Mucosa of rectum (tissue), 2 donors: ENCODE results near the gene TKT.

Experiments used
- H3K27ac ChIP-seq, 2 donors: one replicate each; pipeline ENCODE4 v1.7.0; 2013; ENCODE audit warnings: inconsistent platforms in 2 of 2, low read depth in 2 of 2, low read length in 2 of 2
- H3K27me3 ChIP-seq, 2 donors: one replicate each; pipeline ENCODE4 v1.7.0; 2013; ENCODE audit warnings: low read length in 2 of 2; ENCODE audit not compliant: control insufficient read depth in 2 of 2, insufficient read depth in 2 of 2
- H3K36me3 ChIP-seq, 2 donors: one replicate each; pipeline ENCODE4 v1.7.0; 2013; ENCODE audit warnings: low read length in 2 of 2; ENCODE audit not compliant: control insufficient read depth in 2 of 2, insufficient read depth in 2 of 2
- H3K4me1 ChIP-seq, 2 donors: one replicate each; pipeline ENCODE4 v1.7.0; 2013; ENCODE audit warnings: low read length in 2 of 2, mild to moderate bottlenecking in 1 of 2; ENCODE audit not compliant: control insufficient read depth in 2 of 2, insufficient read depth in 2 of 2
- H3K4me3 ChIP-seq, 2 donors: one replicate each; pipeline ENCODE4 v1.7.0; 2013; ENCODE audit warnings: low read length in 2 of 2
- H3K9ac ChIP-seq, 2 donors: one replicate each; pipeline ENCODE4 v1.7.0; 2013; ENCODE audit warnings: low read length in 2 of 2, low read depth in 1 of 2, mild to moderate bottlenecking in 1 of 2
- H3K9me3 ChIP-seq, 2 donors: one replicate each; pipeline ENCODE4 v1.7.0; 2013; ENCODE audit warnings: low read length in 2 of 2; ENCODE audit not compliant: control insufficient read depth in 2 of 2
- donor health status: healthy.
- donor health status: Normal muscosa, but diverticular disease.

The TKT gene

GRCh38 chr3:53217175-53217574 lies 38.6 kb downstream of the TKT start:
- no peaks in the 10 kb centered on the region for H3K27me3 ChIP-seq
- H3K4me3 ChIP-seq, result no peak overlapping the region
- H3K27ac ChIP-seq, result no peak overlapping the region
- H3K9ac ChIP-seq, result no peak overlapping the region
- H3K4me1 ChIP-seq, result no peaks in the 10 kb centered on the region
- H3K36me3 ChIP-seq, result no peaks in the 10 kb centered on the region
- no peaks in the 10 kb centered on the region for H3K9me3 ChIP-seq

- no peak overlapping the region for H3K27ac ChIP-seq
- no peak overlapping the region for H3K9ac ChIP-seq
- H3K27me3 ChIP-seq, result no peaks in the 10 kb centered on the region
- no peaks in the 10 kb centered on the region for H3K9me3 ChIP-seq
- H3K4me1 ChIP-seq, result no peaks in the 10 kb centered on the region
- no peaks in the 10 kb centered on the region for H3K36me3 ChIP-seq
- H3K4me3 ChIP-seq, result no peak overlapping the region
Measured at GRCh38 chr3:53216723-53217122, 39.1 kb downstream of the TKT start.

GRCh38 chr3:53215816-53216215 lies 40.0 kb downstream of the TKT start:
- Histone ChIP-seq H3K4me1 (no peaks in the 10 kb centered on the region), H3K27me3 (no peaks in the 10 kb centered on the region)

DNA sequence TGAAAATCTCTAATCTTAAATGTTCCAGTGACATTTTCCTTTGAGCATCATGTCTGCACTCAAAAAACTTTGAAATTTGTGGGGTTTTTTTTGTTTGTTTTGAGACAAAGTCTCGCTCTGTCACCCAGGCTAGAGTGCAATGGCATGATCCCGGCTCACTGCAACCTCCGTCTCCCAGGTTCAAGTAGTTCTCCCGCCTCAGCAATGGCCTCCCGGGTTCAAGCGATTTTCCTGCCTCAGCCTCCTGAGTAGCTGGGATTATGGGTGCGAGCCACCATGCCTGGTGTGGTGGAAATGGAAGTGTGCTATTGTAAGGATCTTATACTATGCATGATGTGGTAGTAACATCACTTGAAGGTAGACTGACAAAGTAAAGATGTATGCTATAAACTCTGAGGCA lies 42.5 kb downstream of the TKT start:
- Histone ChIP-seq H3K27ac (no peak overlapping the region), H3K36me3 (no peaks in the 10 kb centered on the region), H3K27me3 (no peaks in the 10 kb centered on the region), H3K9ac (no peak overlapping the region), H3K9me3 (peaks cover 0 to 3% of the 10 kb centered on the region in 2 donors), H3K4me1 (no peaks in the 10 kb centered on the region), H3K4me3 (no peak overlapping the region)

More at GRCh38 chr3:53215816-53216215, 40.0 kb downstream of the TKT start:
- Histone ChIP-seq H3K9me3 (no peaks in the 10 kb centered on the region), H3K27ac (no peak overlapping the region), H3K4me3 (no peak overlapping the region), H3K36me3 (no peaks in the 10 kb centered on the region), H3K9ac (no peak overlapping the region)

DNA sequence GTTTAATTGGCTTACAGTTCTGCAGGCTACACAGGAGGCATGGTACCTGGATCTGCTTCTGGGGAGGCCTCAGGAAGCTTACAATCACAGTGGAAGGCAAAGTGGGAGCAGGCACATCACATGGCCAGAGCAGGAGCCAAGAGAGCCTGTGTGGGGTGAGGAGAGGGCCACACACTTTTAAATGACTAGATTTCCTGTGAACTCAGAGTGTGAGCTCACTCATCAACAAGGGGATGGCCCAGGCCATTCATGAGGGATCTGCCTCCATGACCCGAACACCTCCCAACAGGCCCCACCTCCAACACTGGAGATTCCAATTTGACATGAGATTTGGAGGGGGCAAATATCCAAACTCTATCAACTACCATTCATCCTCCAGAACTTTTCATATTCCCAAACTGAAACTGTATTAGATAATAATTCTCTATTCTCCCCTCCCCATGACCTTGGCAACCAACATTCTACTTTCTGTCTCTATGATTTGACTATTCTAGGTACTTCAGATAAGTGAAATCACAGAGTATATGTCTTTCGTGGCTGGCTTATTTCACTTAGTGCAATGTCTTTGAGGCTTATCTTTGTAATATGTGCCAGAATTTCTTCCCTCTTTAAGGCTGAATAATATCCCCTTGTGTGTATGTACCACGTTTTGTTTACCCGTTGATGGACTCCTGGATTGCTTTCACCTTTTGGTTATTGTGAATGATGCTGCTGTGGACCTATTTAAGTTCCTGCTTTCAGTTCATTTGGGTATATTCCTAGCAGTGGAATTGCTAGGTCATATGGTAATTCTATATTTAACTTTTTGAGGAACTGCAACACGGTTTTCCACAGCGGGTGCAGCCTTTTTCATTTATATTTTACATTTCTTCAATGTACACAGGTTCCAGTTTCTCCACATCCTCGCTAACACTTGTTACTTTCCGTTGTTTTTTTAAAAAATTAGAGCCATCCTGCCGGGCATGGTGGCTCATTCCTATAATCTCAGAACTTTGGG lies 43.8 kb downstream of the TKT start:
- Histone ChIP-seq H3K4me3 (no peak overlapping the region), H3K27ac (no peak overlapping the region), H3K9ac (no peak overlapping the region), H3K36me3 (no peaks in the 10 kb centered on the region), H3K9me3 (peaks cover 0 to 3% of the 10 kb centered on the region in 2 donors), H3K4me1 (no peaks in the 10 kb centered on the region), H3K27me3 (no peaks in the 10 kb centered on the region)

GRCh38 chr3:53202331-53203015 lies 53.3 kb downstream of the TKT start:
- H3K4me3 ChIP-seq, result no peak overlapping the region
- no peak overlapping the region for H3K9ac ChIP-seq
- H3K4me1 ChIP-seq, result no peaks in the 10 kb centered on the region
- H3K36me3 ChIP-seq, result no peaks in the 10 kb centered on the region
- no peak overlapping the region for H3K27ac ChIP-seq
- H3K9me3 ChIP-seq, result no peaks in the 10 kb centered on the region
- no peaks in the 10 kb centered on the region for H3K27me3 ChIP-seq

- no peak overlapping the region for H3K4me3 ChIP-seq
- peaks cover 0 to under 1% of the 10 kb centered on the region in 2 donors for H3K4me1 ChIP-seq
- H3K36me3 ChIP-seq, result no peaks in the 10 kb centered on the region
- no peak overlapping the region for H3K27ac ChIP-seq
- H3K9ac ChIP-seq, result no peak overlapping the region
- H3K9me3 ChIP-seq, result no peaks in the 10 kb centered on the region
- no peaks in the 10 kb centered on the region for H3K27me3 ChIP-seq
Measured at GRCh38 chr3:53200501-53201498, 55.0 kb downstream of the TKT start.

- Histone ChIP-seq H3K4me1 (peaks cover 0 to 3% of the 10 kb centered on the region in 2 donors), H3K27me3 (no peaks in the 10 kb centered on the region), H3K4me3 (no peak overlapping the region), H3K9me3 (no peaks in the 10 kb centered on the region), H3K27ac (no peak overlapping the region), H3K36me3 (no peaks in the 10 kb centered on the region), H3K9ac (no peak overlapping the region)
Measured at GRCh38 chr3:53199834-53200233, 56.0 kb downstream of the TKT start.

GRCh38 chr3:53198996-53199395 lies 56.8 kb downstream of the TKT start:
- H3K27ac ChIP-seq, result no peak overlapping the region
- H3K27me3 ChIP-seq, result no peaks in the 10 kb centered on the region
- H3K9ac ChIP-seq, result no peak overlapping the region
- no peak overlapping the region for H3K4me3 ChIP-seq
- H3K9me3 ChIP-seq, result no peaks in the 10 kb centered on the region
- H3K36me3 ChIP-seq, result peaks cover 0 to 3% of the 10 kb centered on the region in 2 donors
- H3K4me1 ChIP-seq, result peaks cover under 1 to 3% of the 10 kb centered on the region in 2 donors
